Esophagus muscularis mucosa (tissue), 4 donors: ENCODE measurements around the gene TSPAN5.

Source experiments
- CTCF ChIP-seq, 3 experiments: fragments of 200-600 bp in 2 of 3; fragments of 450-650 bp in 1 of 3; sonication (generic) in 2 of 3; IDR thresholded peaks; one replicate each; pipeline ENCODE4 v1.5.1; 2017 to 2019; ENCODE audit warnings: antibody characterized with exemption in 3 of 3, mild to moderate bottlenecking in 2 of 3, moderate library complexity in 1 of 3
- EP300 ChIP-seq: sonication (generic); formaldehyde crosslinking; IDR thresholded peaks from one replicate; pipeline ENCODE4 v1.6.1; 2017; ENCODE audit warnings: antibody characterized with exemption
- POLR2A ChIP-seq: fragments of 450-650 bp; IDR thresholded peaks from one replicate; pipeline ENCODE4 v1.6.1; 2017; ENCODE audit warnings: antibody characterized with exemption, moderate library complexity, mild to moderate bottlenecking, low read depth
- POLR2AphosphoS5 ChIP-seq, 2 donors: sonication (generic); formaldehyde crosslinking; IDR thresholded peaks; one replicate each; pipeline ENCODE4 v1.6.1; 2017; ENCODE audit warnings: antibody characterized with exemption in 2 of 2

DNA sequence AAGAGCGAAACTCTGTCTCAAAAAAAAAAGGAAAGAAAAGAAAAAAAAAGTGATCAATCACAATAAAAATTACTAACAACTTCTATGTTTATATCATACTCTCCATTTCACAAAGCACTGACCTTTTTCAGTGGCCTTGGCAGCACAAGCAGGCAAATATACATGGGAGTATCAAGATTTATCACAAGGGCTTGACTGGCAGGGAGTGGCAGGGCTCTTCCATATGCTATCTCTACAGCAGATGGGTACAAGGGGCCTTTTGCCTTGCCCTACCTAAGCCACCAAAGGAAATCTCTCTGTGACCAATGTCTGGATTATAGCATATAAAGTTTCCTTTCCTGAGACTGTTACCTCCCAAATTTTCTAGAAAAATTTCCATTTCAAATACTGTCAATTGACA lies 24.4 kb downstream of the TSPAN5 start:
- TF ChIP-seq POLR2A, result no peak
- no peak for TF ChIP-seq CTCF (IDR thresholded peaks at IDR 0.05)
- no peak for TF ChIP-seq POLR2AphosphoS5 (IDR thresholded peaks at IDR 0.05)
- no peak for TF ChIP-seq EP300
